Natural killer cell (primary cell): ENCODE data around the gene CHIT1. TPM values are rescaled to one million over a fixed set of nuclear protein-coding genes. Genes with fewer than 3 reads are reported as not detected.

Experiments
- ATAC-seq, 3 donors: fragments of 150-1000 bp in 2 of 3; fragments of 200-7000 bp in 1 of 3; cut with Tn5 transposase; 1 replicate in 1 of 3; 2 replicates in 2 of 3; pipeline ENCODE4 v1.10.0; 2021; ENCODE audit warnings: mild to moderate bottlenecking in 2 of 3, moderate library complexity in 2 of 3
- DNase-seq, 2 donors: peaks; one replicate each; pipeline versions ENCODE4 v3.0.0 to v3.0.0-alpha.2; 2013 to 2021; ENCODE audit warnings: mixed read lengths in 1 of 2
- H3K27ac ChIP-seq: one replicate; pipeline ENCODE4 v1.5.1; 2013; ENCODE audit warnings: mild to moderate bottlenecking, low read length
- H3K27me3 ChIP-seq: one replicate; pipeline ENCODE4 v1.6.1; 2013; ENCODE audit warnings: low read length; ENCODE audit not compliant: control insufficient read depth, insufficient read depth
- H3K36me3 ChIP-seq: one replicate; pipeline ENCODE4 v1.6.1; 2013; ENCODE audit warnings: low read length; ENCODE audit not compliant: control insufficient read depth, insufficient read depth
- H3K4me1 ChIP-seq: one replicate; pipeline ENCODE4 v1.6.1; 2013; ENCODE audit warnings: low read length; ENCODE audit not compliant: control insufficient read depth, insufficient read depth
- H3K4me3 ChIP-seq: one replicate; pipeline ENCODE4 v1.5.1; 2013; ENCODE audit warnings: low read length
- H3K9me3 ChIP-seq: one replicate; pipeline ENCODE4 v1.6.1; 2013; ENCODE audit warnings: low read length; ENCODE audit not compliant: control insufficient read depth, insufficient read depth
- H3K27ac Mint-ChIP-seq, 2 donors: one replicate each; pipeline ENCODE4 v1.8.0; 2022; ENCODE audit warnings: mild to moderate bottlenecking in 2 of 2, mixed read lengths in 2 of 2, moderate library complexity in 1 of 2
- H3K27me3 Mint-ChIP-seq, 2 donors: one replicate each; pipeline ENCODE4 v1.8.0; 2022; ENCODE audit warnings: low read depth in 2 of 2, mixed read lengths in 2 of 2
- H3K36me3 Mint-ChIP-seq: one replicate; pipeline ENCODE4 v1.8.0; 2022; ENCODE audit warnings: mixed read lengths
- H3K4me1 Mint-ChIP-seq, 2 donors: one replicate each; pipeline ENCODE4 v1.8.0; 2022; ENCODE audit warnings: mixed read lengths in 2 of 2
- H3K4me3 Mint-ChIP-seq: one replicate; pipeline ENCODE4 v1.8.0; 2022; ENCODE audit warnings: mild to moderate bottlenecking, moderate library complexity, mixed read lengths
- H3K9me3 Mint-ChIP-seq, 2 donors: one replicate each; pipeline ENCODE4 v1.8.0; 2022; ENCODE audit warnings: mixed read lengths in 2 of 2
- WGBS: methylation state at CpG from one replicate; pipeline ENCODE4 v1.1.7; 2013; ENCODE audit warnings: missing lambda C conversion rate; ENCODE audit not compliant: insufficient coverage; 5-methylcytosine and 5-hydroxymethylcytosine counted together
- intact Hi-C: fragments of 100-400 bp; cut with micrococcal nuclease; formaldehyde crosslinking; loops from one replicate; pipeline ENCODE4 v1.14.2; 2022
- total RNA-seq, 4 donors: library from RNA; stranded (reverse); fragments of 120-200 nt in 1 of 4; gene quantifications; one replicate each; pipeline versions ENCODE4 v1.2.3 to v1.2.4, GENCODE V29; 2013 to 2022
- TF ChIP-seq, protein P1 (sequence below): fragments of 200-600 bp; IDR thresholded peaks from one replicate; pipeline ENCODE4 v1.8.0; 2022; ENCODE audit warnings: antibody characterized with exemption

Gene CHIT1
- total RNA-seq, 3 donors from 2014 or later (not counting 1 experiment from before 2014, with no cell fraction given), result 0.07 to 2.2 TPM; not detected in 1

DNA sequence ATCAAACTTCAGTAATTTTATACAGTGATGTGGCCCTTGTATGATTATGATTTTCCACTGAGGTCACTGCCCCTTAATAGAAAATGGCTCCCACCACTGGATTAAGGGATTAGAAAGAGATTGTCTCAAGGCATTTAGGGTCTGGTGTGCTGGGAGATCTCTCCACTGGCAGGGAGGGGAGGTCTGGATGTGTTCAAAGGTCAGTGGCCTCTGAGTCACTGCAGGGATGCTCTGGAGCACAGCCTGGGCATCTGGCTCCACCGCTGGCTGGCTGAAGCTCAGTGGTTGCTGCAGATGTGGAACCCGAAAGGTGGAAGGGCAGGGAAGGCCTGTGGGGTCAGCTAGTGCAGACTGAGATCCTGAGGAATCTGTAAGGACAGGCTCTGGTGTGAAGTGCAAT lies 24.7 kb downstream of the CHIT1 start:
- H3K4me1 ChIP-seq, result peaks cover 7% of the 10 kb centered on the region
- no peaks in the 10 kb centered on the region for H3K36me3 ChIP-seq
- H3K27ac Mint-ChIP-seq, result no peak overlapping the region
- H3K4me1 Mint-ChIP-seq, result no peaks in the 10 kb centered on the region
- no peaks in the 10 kb centered on the region for H3K9me3 ChIP-seq
- H3K4me3 Mint-ChIP-seq, result no peak overlapping the region
- H3K9me3 Mint-ChIP-seq, result no peaks in the 10 kb centered on the region
- H3K27ac ChIP-seq, result no peak overlapping the region
- WGBS, result 83% methylated on average over 2 of the region's 2 CpGs
- DNase-seq (no peak), ATAC-seq (no peak)
- H3K27me3 ChIP-seq, result no peaks in the 10 kb centered on the region
- H3K36me3 Mint-ChIP-seq, result no peaks in the 10 kb centered on the region
- TF ChIP-seq, protein P1, sequence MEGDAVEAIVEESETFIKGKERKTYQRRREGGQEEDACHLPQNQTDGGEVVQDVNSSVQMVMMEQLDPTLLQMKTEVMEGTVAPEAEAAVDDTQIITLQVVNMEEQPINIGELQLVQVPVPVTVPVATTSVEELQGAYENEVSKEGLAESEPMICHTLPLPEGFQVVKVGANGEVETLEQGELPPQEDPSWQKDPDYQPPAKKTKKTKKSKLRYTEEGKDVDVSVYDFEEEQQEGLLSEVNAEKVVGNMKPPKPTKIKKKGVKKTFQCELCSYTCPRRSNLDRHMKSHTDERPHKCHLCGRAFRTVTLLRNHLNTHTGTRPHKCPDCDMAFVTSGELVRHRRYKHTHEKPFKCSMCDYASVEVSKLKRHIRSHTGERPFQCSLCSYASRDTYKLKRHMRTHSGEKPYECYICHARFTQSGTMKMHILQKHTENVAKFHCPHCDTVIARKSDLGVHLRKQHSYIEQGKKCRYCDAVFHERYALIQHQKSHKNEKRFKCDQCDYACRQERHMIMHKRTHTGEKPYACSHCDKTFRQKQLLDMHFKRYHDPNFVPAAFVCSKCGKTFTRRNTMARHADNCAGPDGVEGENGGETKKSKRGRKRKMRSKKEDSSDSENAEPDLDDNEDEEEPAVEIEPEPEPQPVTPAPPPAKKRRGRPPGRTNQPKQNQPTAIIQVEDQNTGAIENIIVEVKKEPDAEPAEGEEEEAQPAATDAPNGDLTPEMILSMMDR, result no peak
- intact Hi-C loops, result no loop called here
- no peak overlapping the region for H3K4me3 ChIP-seq
- peaks cover 27 to 29% of the 10 kb centered on the region in 2 donors for H3K27me3 Mint-ChIP-seq

DNA sequence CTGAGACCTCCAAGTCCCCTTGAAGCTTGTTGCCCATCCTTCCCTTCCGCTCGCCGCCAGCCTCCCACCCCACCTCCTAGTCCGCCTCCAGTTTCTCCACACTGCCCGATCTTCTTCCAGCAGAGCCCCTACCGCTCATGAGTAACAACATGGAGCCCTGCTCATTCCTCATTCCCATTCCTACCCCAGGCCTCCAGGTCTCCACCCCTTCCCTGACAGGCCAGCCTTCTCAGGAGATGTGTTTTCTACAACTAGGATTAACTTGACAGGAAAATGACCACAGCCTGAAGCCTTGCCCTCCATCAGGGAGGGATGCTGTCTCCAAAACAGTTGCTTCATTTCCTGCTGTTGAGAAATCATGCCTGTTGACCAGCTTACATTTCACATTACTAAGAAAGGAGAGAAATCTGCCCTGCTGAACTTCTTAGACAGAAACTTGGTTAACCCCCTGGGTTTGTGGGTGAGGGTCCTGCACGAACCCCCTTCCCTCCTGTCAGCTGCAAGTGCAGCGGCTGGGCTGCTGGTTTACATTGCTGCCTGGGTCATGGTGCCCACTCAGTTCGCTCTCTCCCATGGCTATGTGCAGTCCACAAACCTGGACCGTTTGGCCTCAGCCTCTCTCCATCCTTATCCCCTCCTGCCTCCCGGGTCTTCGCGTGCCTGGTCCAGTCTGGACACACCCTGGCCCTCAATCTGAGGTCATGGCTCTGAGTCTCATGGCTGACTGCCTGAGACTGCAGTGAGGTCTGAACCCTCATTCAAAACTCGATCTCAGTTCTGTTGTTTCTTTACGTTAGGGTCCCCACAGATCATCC lies 26.8 kb downstream of the CHIT1 start:
- DNase-seq (no peak), ATAC-seq (no peak)
- 86% methylated on average over 15 of the region's 15 CpGs for WGBS
- TF ChIP-seq, protein P1, result no peak
- Mint-ChIP-seq H3K9me3 (no peaks in the 10 kb centered on the region), H3K4me3 (no peak overlapping the region), H3K27me3 (peaks cover 23 to 26% of the 10 kb centered on the region in 2 donors), H3K4me1 (no peaks in the 10 kb centered on the region), H3K27ac (no peak overlapping the region), H3K36me3 (no peaks in the 10 kb centered on the region)
- Histone ChIP-seq H3K27me3 (no peaks in the 10 kb centered on the region), H3K4me3 (no peak overlapping the region), H3K36me3 (no peaks in the 10 kb centered on the region), H3K9me3 (no peaks in the 10 kb centered on the region), H3K27ac (no peak overlapping the region), H3K4me1 (peaks cover 7% of the 10 kb centered on the region)
- intact Hi-C loops, result no loop called here

DNA sequence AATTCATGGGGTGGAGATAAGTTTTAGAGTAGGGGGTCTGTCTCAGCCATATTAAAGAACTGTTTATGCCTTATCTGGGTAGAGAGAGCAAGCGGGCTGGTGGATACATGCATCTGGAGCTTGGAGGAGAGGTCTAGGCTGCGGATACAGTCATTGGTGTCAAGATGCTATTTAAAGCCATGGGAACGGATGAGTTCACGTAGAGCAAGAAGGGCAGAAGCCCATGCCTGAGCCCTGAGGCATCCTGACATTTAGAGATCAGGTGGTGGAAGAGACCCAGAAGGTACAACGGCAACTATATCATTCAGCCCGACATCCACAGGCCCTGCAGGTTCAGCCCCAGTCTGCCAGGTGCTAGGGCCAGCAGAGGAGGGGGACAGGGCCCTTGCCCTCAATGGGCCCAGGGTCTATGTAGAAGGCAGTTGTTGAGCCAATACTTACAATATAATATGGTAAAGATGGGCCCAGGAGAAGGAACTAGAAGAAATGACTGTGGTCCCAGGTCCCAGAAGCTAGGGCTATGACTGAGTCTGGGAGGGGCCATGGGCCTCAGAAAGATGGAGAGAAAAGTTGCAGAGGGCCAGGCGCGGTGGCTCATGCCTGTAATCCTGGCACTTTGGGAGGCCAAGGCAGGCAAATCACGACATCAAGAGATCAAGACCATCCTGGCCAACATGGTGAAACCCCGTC lies 27.8 kb downstream of the CHIT1 start:
- H3K4me1 Mint-ChIP-seq, result no peaks in the 10 kb centered on the region
- no peak overlapping the region for H3K4me3 ChIP-seq
- peaks cover 23 to 28% of the 10 kb centered on the region in 2 donors for H3K27me3 Mint-ChIP-seq
- H3K27me3 ChIP-seq, result no peaks in the 10 kb centered on the region
- no peak for ATAC-seq
- TF ChIP-seq, protein P1, result no peak
- no peak for DNase-seq
- H3K4me3 Mint-ChIP-seq, result no peak overlapping the region
- no peaks in the 10 kb centered on the region for H3K36me3 ChIP-seq
- no peak overlapping the region for H3K27ac ChIP-seq
- H3K9me3 Mint-ChIP-seq, result no peaks in the 10 kb centered on the region
- H3K4me1 ChIP-seq, result peaks cover 7% of the 10 kb centered on the region
- intact Hi-C loops, result no loop called here
- 66% methylated on average over 10 of the region's 10 CpGs for WGBS
- no peaks in the 10 kb centered on the region for H3K9me3 ChIP-seq
- no peak overlapping the region for H3K27ac Mint-ChIP-seq
- H3K36me3 Mint-ChIP-seq, result no peaks in the 10 kb centered on the region
